AG04449 (cell line): ENCODE results near the gene NPS.

Experiments used
- CTCF ChIA-PET: fragments of 350-600 bp; formaldehyde crosslinking; extraction: SDS; loops from one replicate; lab custom pipeline; 2021; ENCODE audit warnings: antibody characterized with exemption; lab: Yijun Ruan, JAX
- POLR2A ChIA-PET: fragments of 400-600, 350-600 bp; formaldehyde crosslinking; extraction: SDS; loops from one replicate; lab custom pipeline; 2020; ENCODE audit warnings: antibody characterized with exemption, inconsistent platforms; lab: Yijun Ruan, JAX
- DNase-seq: peaks from one replicate; pipeline ENCODE4 v3.0.0-alpha.2; 2010; ENCODE audit warnings: low read depth, low spot score
- H3K4me3 ChIP-seq: 2 replicates; pipeline ENCODE4 v1.5.1; 2011; ENCODE audit warnings: low read depth, mild to moderate bottlenecking, control low read depth, low read length
- CTCF ChIP-seq: IDR thresholded peaks from one replicate; pipeline ENCODE4 v1.5.1; 2011; ENCODE audit warnings: mild to moderate bottlenecking, moderate library complexity, low read length, control low read depth, inconsistent platforms; ENCODE audit not compliant: insufficient read depth; ENCODE audit errors: missing control alignments

Gene NPS

GRCh38 chr10:127580822-127581221, 31.7 kb downstream of the NPS start:
- ChIA-PET POLR2A (no interaction called here), CTCF (no interaction called here)
- no peak for TF ChIP-seq CTCF
- no peak overlapping the region for H3K4me3 ChIP-seq
- DNase-seq = no peak

- DNase-seq = no peak
- CTCF ChIA-PET = no interaction called here
- no peak overlapping the region for H3K4me3 ChIP-seq
- TF ChIP-seq CTCF = no peak
- POLR2A ChIA-PET = no interaction called here
Observed at GRCh38 chr10:127585519-127586023, 36.5 kb downstream of the NPS start.

- DNase-seq = no peak
- POLR2A ChIA-PET = no interaction called here
- CTCF ChIA-PET = no interaction called here
- no peak for TF ChIP-seq CTCF
- H3K4me3 ChIP-seq = no peak overlapping the region
Observed at GRCh38 chr10:127587668-127588365, 38.7 kb downstream of the NPS start.

- POLR2A ChIA-PET = no interaction called here
Observed at GRCh38 chr10:127592586-127592985, 43.5 kb downstream of the NPS start.

GRCh38 chr10:127600479-127600878, 51.4 kb downstream of the NPS start:
- POLR2A ChIA-PET = no interaction called here
- no peak for TF ChIP-seq CTCF
- CTCF ChIA-PET = no interaction called here
- no peak for DNase-seq
- no peak overlapping the region for H3K4me3 ChIP-seq

More at GRCh38 chr10:127592586-127592985, 43.5 kb downstream of the NPS start:
- no peak overlapping the region for H3K4me3 ChIP-seq
- no peak for DNase-seq
- no peak for TF ChIP-seq CTCF
- CTCF ChIA-PET = no interaction called here
